GM12878 (cell line): ENCODE results near the gene LTB4R2. TPM values are rescaled to one million over a fixed set of nuclear protein-coding genes. Genes with fewer than 3 reads are reported as not detected.
A peak's percentile ranks its signal among the peaks of the same experiment; 100 is the strongest.

ENCODE experiments used
- ATAC-seq: fragments of 200-7000 bp; cut with Tn5 transposase; 3 replicates; pipeline ENCODE4 v1.9.1; 2020; ENCODE audit warnings: mild to moderate bottlenecking, moderate library complexity
- BruUV-seq: library from RNA; stranded (reverse); fragments of 400-500 nt; replicated peaks from 2 replicates; lab custom pipeline; 2021; lab: Mats Ljungman, UMichigan
- CTCF ChIA-PET: fragments of 300-600 bp; sonication (Branson Sonifier 250); formaldehyde crosslinking; extraction: SDS; loops from one replicate; lab custom pipeline; 2021; ENCODE audit warnings: inconsistent platforms; lab: Yijun Ruan, JAX
- POLR2A ChIA-PET: fragments of 350-600 bp; formaldehyde crosslinking; extraction: SDS; loops from one replicate; lab custom pipeline; 2021; ENCODE audit warnings: inconsistent platforms; lab: Charles Lee
- RAD21 ChIA-PET: fragments of 300-600 bp; sonication (Branson Sonifier 250); formaldehyde crosslinking; loops from one replicate; lab custom pipeline; 2023; ENCODE audit warnings: antibody characterized with exemption; ENCODE audit not compliant: unreplicated experiment; lab: Charles Lee
- SMC1A ChIA-PET: fragments of 300-600 bp; sonication (Branson Sonifier 250); formaldehyde crosslinking; loops from one replicate; lab custom pipeline; 2023; ENCODE audit not compliant: unreplicated experiment, uncharacterized antibody; lab: Charles Lee
- DNase-seq: peaks from one replicate; pipeline ENCODE4 v3.0.0-alpha.2; 2011; ENCODE audit warnings: low read depth, low spot score
- FAIRE-seq: peaks from 3 replicates; lab custom pipeline; 2011; peaks lifted over from hg19 to GRCh38; lab: Jason Lieb, UNC
- H2AFZ ChIP-seq: 2 replicates; pipeline ENCODE4 v1.6.0; 2011; ENCODE audit warnings: low read depth, low read length, control low read depth; ENCODE audit not compliant: control insufficient read depth
- H3K27ac ChIP-seq: 2 replicates; pipeline ENCODE4 v1.5.1; 2011; ENCODE audit warnings: control low read depth; ENCODE audit not compliant: control insufficient read depth, insufficient read depth
- H3K27me3 ChIP-seq, 2 experiments: replicated peaks in 1 of 2; 2 replicates each; pipeline versions ENCODE4 v1.6.0 to v1.6.1; 2011; ENCODE audit warnings: low read length in 1 of 2; ENCODE audit not compliant: control insufficient read depth in 2 of 2, insufficient read depth in 2 of 2
- H3K36me3 ChIP-seq, 2 experiments: 2 replicates each; pipeline ENCODE4 v1.5.1; 2011; ENCODE audit warnings: low read length in 1 of 2; ENCODE audit not compliant: control insufficient read depth in 2 of 2, insufficient read depth in 2 of 2
- H3K4me1 ChIP-seq: 2 replicates; pipeline ENCODE4 v1.6.1; 2011; ENCODE audit warnings: mild to moderate bottlenecking, low read length, moderate library complexity, mixed read lengths; ENCODE audit not compliant: control insufficient read depth, insufficient read depth
- H3K4me2 ChIP-seq: 2 replicates; pipeline ENCODE4 v1.6.0; 2011; ENCODE audit warnings: control low read depth; ENCODE audit not compliant: control insufficient read depth, insufficient read depth
- H3K4me3 ChIP-seq: fragments of 200-600 bp; sonication (generic); 2 replicates; pipeline ENCODE4 v1.5.1; 2016
- H3K79me2 ChIP-seq: 2 replicates; pipeline ENCODE4 v1.6.0; 2011; ENCODE audit warnings: low read length; ENCODE audit not compliant: control insufficient read depth, insufficient read depth
- H3K9ac ChIP-seq: 2 replicates; pipeline ENCODE4 v1.8.0; 2011; ENCODE audit warnings: low read length, control low read depth, mixed read lengths; ENCODE audit not compliant: control insufficient read depth, insufficient read depth
- H3K9me3 ChIP-seq: replicated peaks from 3 replicates; pipeline ENCODE4 v1.5.1; 2011; ENCODE audit warnings: mild to moderate bottlenecking, low read length; ENCODE audit not compliant: control insufficient read depth, insufficient read depth
- H4K20me1 ChIP-seq: 2 replicates; pipeline ENCODE4 v1.6.0; 2011; ENCODE audit not compliant: control insufficient read depth, insufficient read depth
- CHD1 ChIP-seq: IDR thresholded peaks from 2 replicates; pipeline ENCODE4 v1.6.1; 2012; ENCODE audit warnings: low read depth, low read length, improper control_type of control experiment
- KDM1A ChIP-seq: fragments of 200-600 bp; sonication (generic); IDR thresholded peaks from 2 replicates; pipeline ENCODE4 v1.6.1; 2016; ENCODE audit warnings: borderline replicate concordance
- PAX5 ChIP-seq: IDR thresholded peaks from 2 replicates; pipeline ENCODE4 v1.6.1; 2011; ENCODE audit warnings: low read depth, low read length, borderline replicate concordance
- POLR2A ChIP-seq: IDR thresholded peaks from 2 replicates; pipeline ENCODE4 v1.6.1; 2011; ENCODE audit warnings: low read depth, mild to moderate bottlenecking, low read length
- POLR2AphosphoS2 ChIP-seq: IDR thresholded peaks from 2 replicates; pipeline ENCODE4 v1.6.1; 2011; ENCODE audit warnings: low read depth, mild to moderate bottlenecking, low read length, improper control_type of control experiment, moderate library complexity
- POU2F2 ChIP-seq: IDR thresholded peaks from 3 replicates; pipeline ENCODE4 v1.6.1; 2011; ENCODE audit warnings: low read depth, mild to moderate bottlenecking, low read length, borderline replicate concordance
- SMAD5 ChIP-seq: IDR thresholded peaks from 2 replicates; pipeline ENCODE4 v1.6.1; 2016; ENCODE audit warnings: antibody characterized with exemption, low read depth
- TAF1 ChIP-seq: IDR thresholded peaks from 2 replicates; pipeline ENCODE4 v1.6.1; 2011; ENCODE audit warnings: mild to moderate bottlenecking, low read depth, low read length, borderline replicate concordance
- TARDBP ChIP-seq: IDR thresholded peaks from 2 replicates; pipeline ENCODE4 v1.6.1; 2016; ENCODE audit warnings: borderline replicate concordance
- WGBS: methylation state at CpG from one replicate; pipeline ENCODE4 v1.1.6; 2016; ENCODE audit warnings: low lambda C conversion rate; ENCODE audit not compliant: insufficient replicate concordance, insufficient coverage; ENCODE audit errors: missing lambda C conversion rate; 5-methylcytosine and 5-hydroxymethylcytosine counted together
- in situ Hi-C: fragments of 300-500 bp; cut with MboI; formaldehyde crosslinking; loops from 9 replicates; pipeline ENCODE4 v1.14.3; 2018; ENCODE audit warnings: mixed read lengths
- intact Hi-C: fragments of 100-400 bp; cut with micrococcal nuclease; formaldehyde crosslinking; loops from one replicate; pipeline ENCODE4 v1.14.2; 2022; ENCODE audit not compliant: unreplicated experiment
- polyA plus RNA-seq, 11 experiments: library from polyadenylated mRNA; depleted of rRNA in 4 of 11; unstranded in 6 of 11; stranded (reverse) in 5 of 11; fragments of >200 nt; fragmentation: Nextera tagmentation in 4 of 11; fragmentation: Illumina TruSeq in 1 of 11; extraction: Ambion mirVana in 4 of 11; extraction: Trizol in 1 of 11; gene quantifications; 1 replicate in 1 of 11; 2 replicates in 10 of 11; pipeline versions ENCODE4 v1.2.1 to v1.2.3, GENCODE V29; 2011 to 2016; ENCODE audit warnings: inconsistent platforms in 2 of 11, missing spikeins in 2 of 11, low read depth in 1 of 11
- total RNA-seq, 4 experiments: library from RNA; depleted of rRNA in 3 of 4; stranded (reverse); fragments of >200 nt in 3 of 4; fragmentation: Illumina TruSeq in 1 of 4; extraction: Trizol in 1 of 4; gene quantifications; 2 replicates each; pipeline versions ENCODE4 v1.2.1 to v1.2.3, GENCODE V29; 2013 to 2021
- TF ChIP-seq, protein P1 (sequence below): fragments of 450-650 bp; formaldehyde crosslinking; IDR thresholded peaks from 2 replicates; pipeline ENCODE4 v1.4.0; 2022; ENCODE audit warnings: mild to moderate bottlenecking, moderate library complexity

The LTB4R2 gene
- total and polyA plus RNA-seq, 10 of the 15 experiments (the other 5 are each of a cell fraction or from before 2014, with no cell fraction given), result 0.06 to 16.0 (median 2.6) TPM

DNA sequence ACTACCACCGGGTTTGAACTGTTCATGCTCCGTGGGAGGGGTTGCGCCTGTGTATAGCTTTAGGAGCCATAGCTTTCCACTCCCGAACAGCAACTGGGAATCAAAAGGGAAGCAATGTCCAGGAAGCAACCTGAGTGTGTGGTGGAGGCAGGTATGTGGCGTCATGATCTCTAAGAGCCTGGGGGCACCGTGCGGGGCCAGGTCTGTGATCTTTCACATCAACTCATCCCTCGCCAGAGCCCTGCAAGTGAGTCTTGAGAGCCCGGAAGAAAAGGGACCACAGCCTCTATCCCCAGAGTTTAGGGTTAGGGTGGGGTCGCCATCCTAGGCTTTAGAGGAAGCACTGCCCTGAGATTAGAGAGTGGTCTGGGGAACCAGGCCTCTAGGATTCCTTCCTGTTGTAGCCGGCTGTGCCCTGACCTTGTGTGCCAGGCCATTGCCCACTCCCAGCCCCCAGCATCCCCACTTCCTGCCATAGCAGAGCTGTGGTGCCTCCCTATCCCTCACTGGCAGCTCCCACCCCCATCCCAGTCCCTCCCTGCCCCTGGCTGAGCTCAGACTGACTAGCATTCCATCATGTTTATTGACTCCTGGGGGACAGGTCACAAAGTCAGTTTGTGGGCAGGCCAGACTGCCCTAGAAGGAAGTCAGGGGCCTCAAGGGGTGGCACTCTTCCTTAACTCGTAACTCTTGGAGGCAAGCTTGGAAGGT lies 25.7 kb downstream of the LTB4R2 start (continued):
- TF ChIP-seq TAF1 (no peak), POLR2AphosphoS2 (no peak)

DNA sequence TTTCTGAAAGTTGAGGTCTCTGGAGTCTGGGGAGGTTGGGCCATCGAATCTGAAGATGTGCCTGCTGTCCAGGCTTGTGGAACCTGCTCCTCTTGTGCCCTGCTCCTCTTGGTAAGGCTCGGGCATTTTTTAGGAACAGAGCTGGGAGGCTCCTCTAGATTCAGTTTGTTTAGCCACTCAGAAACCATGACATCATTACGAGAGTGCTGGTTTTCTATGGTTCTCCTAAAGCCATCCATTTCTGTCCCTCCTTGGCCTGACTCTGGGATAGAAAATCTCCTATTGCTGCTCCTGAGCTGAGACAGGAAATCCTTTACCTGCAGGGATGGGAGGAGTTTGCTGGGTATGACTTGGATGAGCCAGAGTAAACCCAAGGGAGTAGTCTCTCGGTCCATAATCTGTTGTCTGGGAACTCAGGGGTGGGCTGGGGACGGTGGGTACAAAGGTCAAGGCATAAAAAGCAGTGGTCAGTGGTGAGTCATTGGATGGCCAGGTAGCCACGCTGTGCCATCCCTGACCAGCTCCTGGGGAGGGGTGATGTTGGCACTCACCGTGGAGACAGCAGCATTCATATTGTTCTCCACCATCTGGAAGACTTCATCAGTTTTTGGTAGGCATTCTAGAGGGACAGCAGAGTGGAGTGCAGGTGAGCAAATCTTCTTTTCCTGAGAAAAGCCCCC lies 27.3 kb downstream of the LTB4R2 start:
- ChIA-PET POLR2A (interaction anchor here (1.9 kb wide), 1 partner anchor 25 kb away, joined by 5 read pairs; no protein-coding TSS in a partner anchor), CTCF (interaction anchor here (0.7 to 16.6 kb wide), 7 partner anchors 9 to 102 kb away, joined by 3 to 452 read pairs (median 8); partner anchors contain the start of genes CBLN3, KHNYN and SDR39U1), SMC1A (interaction anchor here (0.7 to 7.7 kb wide), 5 partner anchors 10 to 96 kb away, joined by 3 to 73 read pairs (median 4); partner anchors contain the start of gene KHNYN), RAD21 (interaction anchor here (1.7 to 5.7 kb wide), 2 partner anchors 94 kb away, joined by 7 to 45 read pairs; partner anchors contain the start of genes CBLN3 and KHNYN)
- H3K79me2 ChIP-seq, result no peaks in the 10 kb centered on the region
- no peak overlapping the region for H3K9ac ChIP-seq
- ATAC-seq, result no peak
- H3K27ac ChIP-seq, result no peak overlapping the region
- peaks cover 2 to 12% of the 10 kb centered on the region in 2 experiments; a peak in 3 of 4 replicates for H3K27me3 ChIP-seq
- no peaks in the 10 kb centered on the region for H4K20me1 ChIP-seq
- intact Hi-C loops, result no loop called here
- no peak overlapping the region for H3K4me3 ChIP-seq
- no peaks in the 10 kb centered on the region for H3K9me3 ChIP-seq
- BruUV-seq, result TSS peak; percentile 59
- 63% methylated on average over 7 of the region's 7 CpGs for WGBS
- DNase-seq, result no peak
- TF ChIP-seq, protein P1, sequence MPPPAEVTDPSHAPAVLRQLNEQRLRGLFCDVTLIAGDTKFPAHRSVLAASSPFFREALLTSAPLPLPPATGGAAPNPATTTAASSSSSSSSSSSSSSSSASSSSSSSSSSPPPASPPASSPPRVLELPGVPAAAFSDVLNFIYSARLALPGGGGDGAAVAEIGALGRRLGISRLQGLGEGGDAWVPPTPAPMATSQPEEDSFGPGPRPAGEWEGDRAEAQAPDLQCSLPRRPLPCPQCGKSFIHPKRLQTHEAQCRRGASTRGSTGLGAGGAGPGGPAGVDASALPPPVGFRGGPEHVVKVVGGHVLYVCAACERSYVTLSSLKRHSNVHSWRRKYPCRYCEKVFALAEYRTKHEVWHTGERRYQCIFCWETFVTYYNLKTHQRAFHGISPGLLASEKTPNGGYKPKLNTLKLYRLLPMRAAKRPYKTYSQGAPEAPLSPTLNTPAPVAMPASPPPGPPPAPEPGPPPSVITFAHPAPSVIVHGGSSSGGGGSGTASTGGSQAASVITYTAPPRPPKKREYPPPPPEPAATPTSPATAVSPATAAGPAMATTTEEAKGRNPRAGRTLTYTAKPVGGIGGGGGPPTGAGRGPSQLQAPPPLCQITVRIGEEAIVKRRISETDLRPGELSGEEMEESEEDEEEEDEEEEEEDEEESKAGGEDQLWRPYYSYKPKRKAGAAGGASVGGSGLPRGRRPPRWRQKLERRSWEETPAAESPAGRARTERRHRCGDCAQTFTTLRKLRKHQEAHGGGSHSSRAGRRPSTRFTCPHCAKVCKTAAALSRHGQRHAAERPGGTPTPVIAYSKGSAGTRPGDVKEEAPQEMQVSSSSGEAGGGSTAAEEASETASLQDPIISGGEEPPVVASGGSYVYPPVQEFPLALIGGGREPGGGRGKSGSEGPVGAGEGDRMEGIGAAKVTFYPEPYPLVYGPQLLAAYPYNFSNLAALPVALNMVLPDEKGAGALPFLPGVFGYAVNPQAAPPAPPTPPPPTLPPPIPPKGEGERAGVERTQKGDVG (CRISPR knock-in tag), result no peak
- TF ChIP-seq TARDBP (no peak), PAX5 (no peak), SMAD5 (no peak), KDM1A (no peak), CHD1 (no peak), POU2F2 (no peak), POLR2A (no peak)
- in situ Hi-C loops, result no loop called here
- H3K36me3 ChIP-seq, result no peaks in the 10 kb centered on the region; a peak in 1 of 4 replicates
- H3K4me1 ChIP-seq, result peaks cover 23% of the 10 kb centered on the region
- no peak for FAIRE-seq
- H2AFZ ChIP-seq, result no peak overlapping the region
- no peak overlapping the region for H3K4me2 ChIP-seq
